GM18909 (cell line): ENCODE measurements around the gene TACC2.

Source experiments
- ATAC-seq: cut with Tn5 transposase; IDR thresholded peaks from one replicate; pipeline ENCODE4 v1.9.1; 2021; ENCODE audit warnings: mild to moderate bottlenecking; ENCODE audit not compliant: unreplicated experiment, poor library complexity

The TACC2 gene

DNA sequence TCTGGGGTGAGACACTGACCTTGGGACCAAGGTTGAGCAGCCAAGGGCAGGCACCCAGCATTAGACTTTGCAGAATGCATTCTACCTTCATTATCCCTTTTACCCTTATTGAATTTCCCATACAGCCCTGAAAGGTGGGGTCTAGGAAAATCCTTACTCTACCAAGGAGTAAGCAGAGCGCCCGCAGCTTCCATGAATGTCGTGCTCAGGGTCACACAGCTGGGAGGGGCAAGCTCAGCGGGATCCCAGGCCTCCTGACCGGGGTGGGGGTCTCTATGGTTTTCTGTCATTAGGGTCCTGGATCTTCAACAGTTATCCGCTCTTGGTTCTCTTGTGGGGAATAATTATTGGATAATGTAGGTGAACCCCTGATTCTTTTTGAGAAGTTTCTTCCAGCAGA, 251.4 kb downstream of the TACC2 start:
- no peak for ATAC-seq

- no peak for ATAC-seq
These were observed 252.9 kb downstream of the TACC2 start for GRCh38 chr10:122241836-122242235.

DNA sequence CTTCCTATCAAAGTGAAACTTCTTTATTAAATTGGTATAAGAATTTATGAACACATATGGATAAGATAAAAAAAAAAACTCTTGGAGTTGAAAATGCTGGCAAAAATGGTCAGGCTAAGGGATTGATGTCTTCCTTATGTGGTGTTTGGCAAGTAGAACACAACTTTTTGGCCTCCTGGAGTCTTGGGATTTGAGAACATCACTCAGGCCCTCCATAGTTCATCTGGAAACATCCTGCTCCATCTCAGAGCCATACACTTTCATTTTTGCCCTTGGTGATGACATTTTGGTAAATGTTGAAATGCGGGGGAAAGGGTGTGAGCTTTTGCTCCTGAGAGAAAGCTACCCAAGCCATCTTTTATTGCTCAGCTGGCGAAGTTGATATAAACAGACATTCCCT, 254.6 kb downstream of the TACC2 start:
- ATAC-seq = no peak

GRCh38 chr10:122244001-122244975, 255.3 kb downstream of the TACC2 start:
- ATAC-seq = no peak

DNA sequence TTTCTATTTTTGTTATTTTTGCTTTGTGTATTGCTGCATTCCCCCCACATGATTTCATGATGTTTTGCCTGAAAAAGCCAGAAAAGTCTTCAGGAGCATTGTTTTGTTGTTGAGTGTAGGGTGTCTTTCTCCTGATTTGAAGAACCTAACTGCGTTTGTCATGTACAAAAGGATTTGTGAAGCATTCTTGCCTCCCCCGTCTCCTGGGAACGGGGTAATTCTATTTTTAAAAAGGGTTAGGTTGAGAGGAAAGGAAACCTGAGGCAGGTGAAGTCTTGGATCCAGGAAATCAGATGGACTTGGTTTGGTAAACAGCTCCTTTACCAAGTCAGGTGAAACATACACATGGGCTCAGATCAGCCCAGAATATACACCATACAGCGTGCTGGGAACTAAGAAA, 256.2 kb downstream of the TACC2 start:
- no peak for ATAC-seq

DNA sequence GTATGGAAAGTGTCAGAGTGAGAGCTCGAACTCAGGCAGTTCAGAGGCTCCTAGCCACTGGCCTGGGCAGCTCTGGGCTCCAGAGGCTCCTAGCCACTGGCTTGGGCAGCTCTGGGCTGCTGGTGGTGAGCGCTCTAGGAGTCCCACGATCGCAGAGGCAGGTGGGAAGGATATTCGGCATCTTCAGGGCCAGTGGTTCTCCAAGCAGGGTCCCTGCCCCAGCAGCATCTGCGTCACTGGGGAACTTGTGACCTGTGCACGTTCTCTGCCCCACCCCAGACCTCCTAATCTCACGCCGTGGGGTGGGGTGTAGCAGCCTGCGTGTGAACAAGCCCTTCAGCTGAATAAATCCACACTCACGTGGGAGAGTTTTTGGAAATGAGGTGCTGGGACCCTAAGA, 256.9 kb downstream of the TACC2 start:
- ATAC-seq = no peak

GRCh38 chr10:122246830-122247520, 258.0 kb downstream of the TACC2 start:
- ATAC-seq = no peak

- ATAC-seq = no peak
These were observed 259.7 kb downstream of the TACC2 start for GRCh38 chr10:122248356-122249302.

GRCh38 chr10:122249303-122249850, 260.4 kb downstream of the TACC2 start:
- no peak for ATAC-seq

GRCh38 chr10:122249991-122250750, 261.2 kb downstream of the TACC2 start:
- ATAC-seq = no peak

- ATAC-seq = no peak
These were observed 262.7 kb downstream of the TACC2 start for GRCh38 chr10:122251459-122252255.

DNA sequence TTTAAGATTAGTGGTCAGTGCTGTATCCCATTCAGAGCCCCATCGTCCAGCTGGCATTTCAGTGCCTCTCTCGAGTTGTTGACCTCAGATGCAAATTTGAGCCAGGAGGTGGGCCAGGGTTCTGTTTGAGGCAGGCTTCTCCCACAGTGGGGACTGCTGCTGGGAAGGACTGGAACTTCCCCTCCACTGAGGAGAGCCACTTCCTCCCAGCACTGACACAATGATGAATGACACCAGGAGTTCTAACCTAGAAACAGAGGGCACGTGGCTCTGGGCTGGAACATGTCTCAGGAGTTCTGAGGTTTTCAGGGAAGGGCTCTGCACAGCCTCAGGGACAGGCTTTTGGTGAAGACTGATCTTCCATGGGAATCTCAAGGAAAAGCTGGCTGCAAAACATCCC, 263.8 kb downstream of the TACC2 start:
- ATAC-seq = no peak

GRCh38 chr10:122253605-122254004, 264.6 kb downstream of the TACC2 start:
- no peak for ATAC-seq

DNA sequence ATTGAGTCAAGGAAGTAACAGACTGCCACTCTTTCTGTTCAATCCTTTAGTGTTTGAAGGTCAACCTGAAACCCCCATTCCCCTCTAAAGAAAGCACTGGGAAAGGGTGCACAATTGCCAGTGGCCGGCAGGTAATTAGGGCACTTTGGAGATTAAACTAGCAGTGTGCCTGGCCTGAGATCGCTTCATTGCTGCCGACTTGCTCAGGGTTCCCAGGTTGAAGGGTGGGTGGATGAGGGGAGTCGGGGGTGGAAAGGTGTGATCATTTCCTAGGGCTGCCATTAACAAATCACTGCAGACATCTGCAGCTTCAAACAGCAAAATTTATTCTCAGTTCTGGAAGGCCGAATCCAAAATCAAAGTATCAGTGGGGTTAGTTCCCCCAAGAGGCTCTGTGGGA, 265.9 kb downstream of the TACC2 start:
- ATAC-seq = no peak

DNA sequence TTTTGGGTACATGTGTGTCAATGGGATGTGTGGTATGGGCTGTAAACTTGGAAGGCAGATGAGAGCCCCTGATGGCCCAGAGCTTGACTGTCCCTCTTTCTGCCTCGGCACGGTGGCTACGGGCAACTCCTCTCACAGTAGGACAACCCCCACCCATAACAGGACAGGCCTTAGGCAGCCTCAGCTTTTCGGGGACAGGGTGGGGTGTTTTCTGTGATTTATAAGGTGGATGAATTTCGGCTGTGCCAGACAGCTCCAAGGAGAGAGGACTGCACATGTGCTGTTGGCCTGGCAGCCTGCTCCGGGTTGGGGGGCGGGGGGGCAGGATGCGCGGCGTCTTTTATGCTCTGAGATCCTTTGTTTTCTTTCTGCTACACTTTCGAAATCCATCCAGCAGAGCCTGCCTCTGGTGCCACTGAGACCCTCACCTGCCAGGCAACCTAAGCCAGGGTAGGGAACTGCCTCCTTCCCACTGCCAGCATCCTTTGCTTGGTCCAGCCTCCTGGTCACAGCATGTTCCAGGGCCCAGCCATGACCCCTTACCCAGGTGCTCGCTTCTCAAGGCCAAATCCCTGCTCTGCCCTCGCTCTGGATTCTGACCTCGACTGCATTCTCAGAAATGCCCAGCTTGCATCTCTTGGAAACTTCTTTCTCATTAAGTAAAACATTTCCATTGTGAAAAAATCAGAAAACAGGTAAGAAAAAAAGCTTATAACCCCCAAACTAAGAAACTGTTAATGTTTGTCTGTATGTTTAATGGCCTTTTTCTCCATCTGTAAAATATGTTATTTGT, 266.7 kb downstream of the TACC2 start:
- no peak for ATAC-seq

DNA sequence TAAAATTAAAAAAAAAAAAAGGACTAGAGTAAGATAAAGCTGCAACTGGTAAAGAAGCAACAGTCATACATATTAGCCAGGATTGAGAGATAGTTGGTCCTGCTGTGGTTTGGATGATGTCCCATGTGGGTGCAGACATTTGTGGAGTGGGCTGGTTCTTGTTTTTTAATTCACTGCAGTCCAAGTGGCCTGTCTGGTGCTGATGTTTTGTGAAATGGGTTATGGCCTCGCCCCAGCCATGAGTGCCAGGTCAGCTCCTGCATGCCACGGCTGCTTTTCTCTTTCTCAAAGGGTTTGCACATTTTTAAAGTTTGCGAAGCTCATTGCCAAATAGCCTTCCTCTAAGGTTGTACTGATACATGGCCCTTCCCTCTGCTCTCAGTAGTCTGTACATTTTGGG, 268.1 kb downstream of the TACC2 start:
- no peak for ATAC-seq

DNA sequence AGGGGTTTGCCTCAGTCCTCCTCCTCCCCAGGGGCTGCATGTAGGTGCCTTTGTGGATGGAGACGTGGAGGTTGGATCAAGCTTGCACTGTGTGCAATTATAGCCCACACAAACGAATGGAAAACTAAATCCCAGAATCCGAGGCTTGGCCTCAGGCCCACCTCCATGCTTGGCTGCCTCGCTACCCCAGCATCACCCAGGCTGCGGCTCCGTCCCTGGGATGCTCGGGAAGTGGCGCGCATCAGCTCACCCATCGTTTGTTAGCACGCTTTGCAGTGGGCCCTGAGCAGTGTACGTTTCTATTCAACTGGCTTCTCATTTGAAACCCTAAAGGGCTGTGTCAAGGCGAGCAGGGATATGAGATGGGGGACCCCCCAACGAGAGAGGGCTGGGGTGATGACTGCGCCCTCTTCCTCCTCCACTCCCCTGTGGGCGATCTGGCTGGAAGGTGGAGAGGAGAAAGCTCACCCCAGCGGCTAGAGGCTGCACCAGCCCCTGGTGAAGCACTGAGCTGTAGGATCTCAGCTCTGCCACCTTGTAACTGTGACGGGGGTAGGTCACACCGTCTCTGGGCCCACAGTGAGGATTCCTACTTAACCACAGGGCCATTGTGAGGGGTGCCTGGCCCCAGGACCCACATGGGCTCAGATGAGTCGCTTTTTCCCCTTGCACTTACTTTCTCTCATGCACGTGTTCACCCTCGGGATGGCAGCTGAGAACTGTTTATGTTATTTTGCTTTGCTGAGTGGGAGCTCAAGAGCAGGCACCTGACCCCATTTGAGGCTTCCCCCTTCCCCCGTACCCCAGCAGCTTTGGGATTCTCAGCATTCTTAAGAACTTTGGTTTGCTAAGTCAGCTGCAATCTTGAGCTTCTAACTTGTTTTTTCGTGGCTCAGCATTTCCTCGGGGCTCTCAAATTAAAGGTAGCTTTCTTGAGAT, 269.4 kb downstream of the TACC2 start:
- no peak for ATAC-seq
